ENCODE data around the gene IFNA8. TPM values are rescaled to one million over a fixed set of nuclear protein-coding genes. Genes with fewer than 3 reads are reported as not detected.
A peak's percentile ranks its signal among the peaks of the same experiment; 100 is the strongest.
"Not testable (repeated sequence)": the region's sequence is repeated elsewhere in the genome, so short reads cannot be mapped to it uniquely, and the experiment has no call there.

IFNA8 gene
- total RNA-seq, result not detected
- long read RNA-seq, result 0 reads

DNA sequence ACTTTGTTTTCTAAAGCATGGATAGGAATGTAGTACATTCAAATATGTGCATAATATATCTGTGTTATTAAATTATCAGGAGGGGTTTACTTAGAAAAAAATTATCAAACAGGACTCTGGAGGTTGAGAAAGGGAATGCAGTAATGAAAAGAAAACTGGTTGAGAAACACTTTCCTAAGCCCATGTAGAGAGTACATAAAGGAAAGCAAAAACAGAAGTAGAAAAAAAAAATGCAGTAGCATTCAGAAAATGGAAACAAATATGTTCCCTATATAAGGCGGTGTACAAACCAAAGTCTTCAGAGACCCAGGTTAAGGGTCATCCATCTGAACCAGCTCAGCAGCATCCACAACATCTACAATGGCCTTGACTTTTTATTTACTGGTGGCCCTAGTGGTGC is at the start of gene IFNA8:
Gene IFNA8 (plus strand): TSS at position 301 of the 400 bp plus-strand sequence. CDS start 60 bp downstream, at position 361.
- intact Hi-C loops (cut with micrococcal nuclease), result no loop called here
- no peak for TF ChIP-seq CTCF (IDR thresholded peaks at IDR 0.05; ENCODE audit: borderline replicate concordance)
- DNase-seq, result no peak

GRCh38 chr9:21362287-21362686 is 46.6 kb upstream of the IFNA8 start:
- H3K4me1 ChIP-seq, result no peaks in the 10 kb centered on the region
- H3K27me3 ChIP-seq (ENCODE audit: low read depth), result peaks cover 29% of the 10 kb centered on the region
- intact Hi-C loops (cut with micrococcal nuclease), result no loop called here
- DNase-seq, result no peak
- TF ChIP-seq CTCF (IDR thresholded peaks at IDR 0.05; ENCODE audit: borderline replicate concordance), result no peak
- no peak overlapping the region for H3K4me3 ChIP-seq
- H3K9me3 ChIP-seq (replicated peaks), result no peaks in the 10 kb centered on the region
- H3K27ac ChIP-seq (replicated peaks), result no peak overlapping the region
- H3K36me3 ChIP-seq, result no peaks in the 10 kb centered on the region

More for the DNA sequence above, at the start of gene IFNA8:
- no peaks in the 10 kb centered on the region for H3K4me1 ChIP-seq
- no peak within 1 kb of the TSS for H3K27ac ChIP-seq (replicated peaks)
- H3K4me3 ChIP-seq, result no peak within 1 kb of the TSS
- no peaks in the 10 kb centered on the region for H3K36me3 ChIP-seq
- no peaks in the 10 kb centered on the region for H3K9me3 ChIP-seq (replicated peaks)
- H3K27me3 ChIP-seq (ENCODE audit: low read depth), result peaks cover 34% of the 10 kb centered on the region

DNA sequence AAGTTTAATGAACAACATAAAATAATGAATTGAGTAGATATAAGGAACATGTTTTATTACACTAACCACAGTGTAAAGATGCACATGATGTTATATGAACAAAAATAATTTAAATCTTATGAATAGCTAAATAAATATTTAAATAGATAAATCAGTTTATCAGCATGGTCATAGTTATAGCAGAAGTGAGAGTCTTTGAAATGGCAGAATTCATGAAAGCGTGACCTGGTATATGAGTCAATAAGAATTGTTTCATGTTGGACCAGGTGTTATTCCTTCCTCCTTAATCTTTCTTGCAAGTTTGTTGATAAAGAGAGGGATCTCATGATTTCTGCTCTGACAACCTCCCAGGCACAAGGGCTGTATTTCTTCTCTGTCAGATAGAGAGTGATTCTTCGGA is 41.7 kb upstream of the IFNA8 start:
- H3K27me3 ChIP-seq (ENCODE audit: low read depth), result peaks cover 41% of the 10 kb centered on the region
- H3K36me3 ChIP-seq; H3K9me3 ChIP-seq (replicated peaks); H3K4me3 ChIP-seq; DNase-seq; H3K4me1 ChIP-seq; intact Hi-C loops (cut with micrococcal nuclease); H3K27ac ChIP-seq (replicated peaks): not testable (repeated sequence)

DNA sequence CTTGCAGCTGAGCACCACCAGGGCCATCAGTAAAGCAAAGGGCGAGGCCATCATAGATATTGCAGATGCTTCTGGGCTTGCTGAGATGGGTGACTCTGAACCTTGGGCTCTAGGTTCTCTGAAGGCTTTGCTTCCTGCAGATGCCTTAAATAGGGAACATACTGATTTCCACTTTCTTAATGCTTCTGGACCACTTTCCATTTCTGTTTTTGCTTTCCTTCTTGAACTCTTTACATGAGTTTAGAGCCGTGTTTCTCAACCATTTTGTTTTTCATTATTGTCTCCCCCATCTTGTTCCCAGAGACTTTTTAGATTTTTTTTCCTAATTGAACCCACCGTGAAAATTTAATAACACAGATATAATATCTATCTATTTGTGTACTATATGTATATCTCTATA is 41.0 kb upstream of the IFNA8 start, which contains the start of gene IFNA13:
Gene IFNA13 (minus strand): TSS at position 101 of the 400 bp plus-strand sequence. CDS start 47 bp downstream, at position 54.
- Histone ChIP-seq H3K27ac (replicated peaks) (no peak within 1 kb of the TSS), H3K9me3 (replicated peaks) (no peaks in the 10 kb centered on the region), H3K4me3 (no peak within 1 kb of the TSS), H3K27me3 (ENCODE audit: low read depth) (peaks cover 35% of the 10 kb centered on the region), H3K36me3 (no peaks in the 10 kb centered on the region), H3K4me1 (no peaks in the 10 kb centered on the region)
- intact Hi-C loops (cut with micrococcal nuclease), result no loop called here
- no peak for DNase-seq
- TF ChIP-seq CTCF (IDR thresholded peaks at IDR 0.05; ENCODE audit: borderline replicate concordance), result no peak

- H3K27ac ChIP-seq (replicated peaks); intact Hi-C loops (cut with micrococcal nuclease): not testable (repeated sequence)
Observed at GRCh38 chr9:21371467-21371866, 37.5 kb upstream of the IFNA8 start.

DNA sequence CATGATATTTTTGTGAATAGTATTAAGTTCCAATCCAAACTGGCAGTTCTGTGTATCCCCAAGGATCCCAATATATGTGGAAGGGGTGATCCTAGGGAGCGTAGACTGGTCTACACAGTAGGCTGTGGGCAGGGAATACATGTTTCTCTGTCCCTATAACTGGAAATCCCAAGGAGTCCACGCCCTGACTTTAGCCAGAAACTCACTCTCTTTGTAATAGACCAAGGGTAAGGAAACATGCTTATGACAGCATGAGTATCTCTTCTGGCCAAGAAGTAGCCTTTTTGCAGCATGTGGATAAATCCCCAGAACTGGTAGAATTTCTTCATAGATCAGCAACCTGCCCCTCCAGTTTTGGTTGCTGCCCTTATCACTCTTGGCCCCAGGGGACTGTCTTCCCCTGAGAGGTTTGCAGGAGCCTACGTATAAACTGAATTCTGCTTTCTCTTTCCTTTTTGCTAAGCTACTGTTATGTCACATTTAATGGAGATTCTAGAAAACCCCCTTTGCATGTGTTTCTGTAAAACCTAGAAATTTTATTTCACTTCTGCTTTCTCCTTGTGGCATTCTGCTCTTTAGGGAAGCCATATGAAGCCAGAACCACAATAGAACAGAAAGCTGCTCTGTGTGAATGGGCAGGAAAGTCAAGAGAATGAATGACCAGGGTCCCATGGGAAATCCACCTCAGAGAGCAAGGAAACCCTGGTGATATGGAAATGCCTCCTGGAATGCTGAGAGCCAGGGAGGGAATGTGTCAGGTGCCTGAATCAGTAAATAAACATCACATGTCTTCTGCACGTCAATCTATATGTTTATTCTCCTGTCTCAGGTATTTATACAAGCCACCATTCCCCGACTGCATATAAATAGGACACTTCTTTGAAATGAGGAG is 27.2 kb upstream of the IFNA8 start:
- intact Hi-C loops (cut with micrococcal nuclease), result no loop called here
- H3K36me3 ChIP-seq, result no peaks in the 10 kb centered on the region
- H3K4me3 ChIP-seq, result peak overlapping the region; percentile 8
- no peak overlapping the region for H3K27ac ChIP-seq (replicated peaks)
- peaks cover 72% of the 10 kb centered on the region for H3K27me3 ChIP-seq (ENCODE audit: low read depth)
- H3K9me3 ChIP-seq (replicated peaks), result no peaks in the 10 kb centered on the region
- no peak for TF ChIP-seq CTCF (IDR thresholded peaks at IDR 0.05; ENCODE audit: borderline replicate concordance)
- no peak for DNase-seq
- H3K4me1 ChIP-seq, result no peaks in the 10 kb centered on the region

More at GRCh38 chr9:21371467-21371866, 37.5 kb upstream of the IFNA8 start:
- peaks cover 20% of the 10 kb centered on the region for H3K27me3 ChIP-seq (ENCODE audit: low read depth)
- not testable (repeated sequence) for H3K9me3 ChIP-seq (replicated peaks); H3K4me3 ChIP-seq; H3K36me3 ChIP-seq; H3K4me1 ChIP-seq; DNase-seq
